SK-N-MC (cell line): ENCODE measurements around the gene GPX4.

Experiments
- EZH2 ChIP-seq: fragments of 200-600 bp; sonication (generic); IDR thresholded peaks from one replicate; pipeline ENCODE4 v1.6.1; 2017; ENCODE audit warnings: antibody characterized with exemption
- POLR2AphosphoS5 ChIP-seq: IDR thresholded peaks from 2 replicates; pipeline ENCODE4 v1.6.1; 2012; ENCODE audit warnings: mild to moderate bottlenecking, low read depth, low read length, borderline replicate concordance

- TF ChIP-seq EZH2: no peak
- TF ChIP-seq POLR2AphosphoS5: no peak
Observed at GRCh38 chr19:1057176-1057855, 46.5 kb upstream of the GPX4 start.
